Pulmonary artery endothelial cell (primary cell): ENCODE measurements around the gene EIF2B5. TPM values are rescaled to one million over a fixed set of nuclear protein-coding genes. Genes with fewer than 3 reads are reported as not detected.

Experiments
- DNase-seq: peaks from one replicate; pipeline ENCODE4 v3.0.0-alpha.2; 2011; ENCODE audit warnings: low read depth, low spot score
- total RNA-seq: library from RNA; depleted of rRNA; stranded (reverse); fragments of >200 nt; gene quantifications from 2 replicates; pipeline ENCODE4 v1.2.3, GENCODE V29; 2014

The EIF2B5 gene
- total RNA-seq, 1 donor from 2014 or later: 41.0 TPM

GRCh38 chr3:184173374-184173722 lies 38.2 kb downstream of the EIF2B5 start:
- no peak for DNase-seq

GRCh38 chr3:184174284-184174645 lies 39.1 kb downstream of the EIF2B5 start:
- no peak for DNase-seq

- DNase-seq: peak; percentile 97
Observed at GRCh38 chr3:184174646-184175492, 39.7 kb downstream of the EIF2B5 start, which contains the start of gene AP2M1. AP2M1 (plus strand) TSS chr3:184174855; CDS start chr3:184176994, 2,139 bp downstream.

GRCh38 chr3:184175506-184175905 lies 40.3 kb downstream of the EIF2B5 start:
- DNase-seq: no peak

GRCh38 chr3:184175981-184176376 lies 40.8 kb downstream of the EIF2B5 start:
- DNase-seq: no peak

GRCh38 chr3:184176377-184177330 lies 41.5 kb downstream of the EIF2B5 start:
- DNase-seq: peak; percentile 71

GRCh38 chr3:184177331-184177731 lies 42.2 kb downstream of the EIF2B5 start:
- DNase-seq: no peak

GRCh38 chr3:184177767-184178306 lies 42.7 kb downstream of the EIF2B5 start:
- DNase-seq: no peak

GRCh38 chr3:184178521-184179138 lies 43.5 kb downstream of the EIF2B5 start:
- DNase-seq: no peak

GRCh38 chr3:184180165-184180564 lies 45.0 kb downstream of the EIF2B5 start:
- DNase-seq: no peak

GRCh38 chr3:184181596-184181995 lies 46.4 kb downstream of the EIF2B5 start:
- no peak for DNase-seq

GRCh38 chr3:184183679-184184078 lies 48.5 kb downstream of the EIF2B5 start:
- no peak for DNase-seq

- no peak for DNase-seq
Observed at GRCh38 chr3:184184546-184185230, 49.5 kb downstream of the EIF2B5 start.

GRCh38 chr3:184185461-184186183 lies 50.5 kb downstream of the EIF2B5 start:
- DNase-seq: peak; percentile 94

- DNase-seq: no peak
Observed at GRCh38 chr3:184186184-184186901, 51.2 kb downstream of the EIF2B5 start, which contains the start of gene ABCF3. ABCF3 (plus strand) TSS chr3:184186199; CDS start chr3:184186208, 9 bp downstream.

- DNase-seq: no peak
Observed at GRCh38 chr3:184186902-184187207, 51.7 kb downstream of the EIF2B5 start.

GRCh38 chr3:184188080-184188479 lies 52.9 kb downstream of the EIF2B5 start:
- DNase-seq: no peak

- DNase-seq: no peak
Observed at GRCh38 chr3:184189421-184189820, 54.3 kb downstream of the EIF2B5 start.

- no peak for DNase-seq
Observed at GRCh38 chr3:184192889-184193288, 57.7 kb downstream of the EIF2B5 start.
